ENCODE measurements around the gene AGPAT1.
"Not testable (repeated sequence)": the region's sequence is repeated elsewhere in the genome, so short reads cannot be mapped to it uniquely, and the experiment has no call there.

The AGPAT1 gene

GRCh38 chr6:32198866-32199265, 23.0 kb upstream of the AGPAT1 start:
- H3K4me3 ChIP-seq (ENCODE audit: low read depth in 1 of 2, low read length in 2 of 2) = no peak overlapping the region
- H3K36me3 ChIP-seq (ENCODE audit: control insufficient read depth in 1 of 2, insufficient read depth in 2 of 2, low read length in 2 of 2) = no peaks in the 10 kb centered on the region
- no peaks in the 10 kb centered on the region for H3K9me3 ChIP-seq (ENCODE audit: control insufficient read depth in 1 of 2, low read length in 2 of 2)
- H3K4me1 ChIP-seq (ENCODE audit: control insufficient read depth in 1 of 2, insufficient read depth in 2 of 2, low read length in 2 of 2) = peaks cover 18 to 25% of the 10 kb centered on the region in 2 donors
- H3K9ac ChIP-seq (ENCODE audit: low read depth in 1 of 2, low read length in 2 of 2) = no peak overlapping the region
- no peaks in the 10 kb centered on the region for H3K27me3 ChIP-seq (ENCODE audit: control insufficient read depth in 1 of 2, insufficient read depth in 2 of 2, low read length in 2 of 2)
- no peak overlapping the region for H3K27ac ChIP-seq (ENCODE audit: low read depth, low read length)

GRCh38 chr6:32198345-32198696, 22.4 kb upstream of the AGPAT1 start:
- Histone ChIP-seq H3K36me3 (ENCODE audit: control insufficient read depth in 1 of 2, insufficient read depth in 2 of 2, low read length in 2 of 2) (no peaks in the 10 kb centered on the region), H3K9ac (ENCODE audit: low read depth in 1 of 2, low read length in 2 of 2) (no peak overlapping the region), H3K27me3 (ENCODE audit: control insufficient read depth in 1 of 2, insufficient read depth in 2 of 2, low read length in 2 of 2) (no peaks in the 10 kb centered on the region), H3K4me3 (ENCODE audit: low read depth in 1 of 2, low read length in 2 of 2) (no peak overlapping the region), H3K27ac (ENCODE audit: low read depth, low read length) (no peak overlapping the region), H3K9me3 (ENCODE audit: control insufficient read depth in 1 of 2, low read length in 2 of 2) (no peaks in the 10 kb centered on the region), H3K4me1 (ENCODE audit: control insufficient read depth in 1 of 2, insufficient read depth in 2 of 2, low read length in 2 of 2) (peaks cover 22 to 25% of the 10 kb centered on the region in 2 donors)

GRCh38 chr6:32196682-32197616, 21.1 kb upstream of the AGPAT1 start:
- peak overlapping the region; percentile 99 for H3K27ac ChIP-seq (ENCODE audit: low read depth, low read length)
- no peaks in the 10 kb centered on the region for H3K36me3 ChIP-seq (ENCODE audit: control insufficient read depth in 1 of 2, insufficient read depth in 2 of 2, low read length in 2 of 2)
- no peaks in the 10 kb centered on the region for H3K9me3 ChIP-seq (ENCODE audit: control insufficient read depth in 1 of 2, low read length in 2 of 2)
- peaks cover 25 to 33% of the 10 kb centered on the region in 2 donors for H3K4me1 ChIP-seq (ENCODE audit: control insufficient read depth in 1 of 2, insufficient read depth in 2 of 2, low read length in 2 of 2)
- H3K4me3 ChIP-seq (ENCODE audit: low read depth in 1 of 2, low read length in 2 of 2) = peak overlapping the region; percentile 82 to 86
- H3K9ac ChIP-seq (ENCODE audit: low read depth in 1 of 2, low read length in 2 of 2) = peak overlapping the region; percentile 95 to 98
- H3K27me3 ChIP-seq (ENCODE audit: control insufficient read depth in 1 of 2, insufficient read depth in 2 of 2, low read length in 2 of 2) = no peaks in the 10 kb centered on the region

DNA sequence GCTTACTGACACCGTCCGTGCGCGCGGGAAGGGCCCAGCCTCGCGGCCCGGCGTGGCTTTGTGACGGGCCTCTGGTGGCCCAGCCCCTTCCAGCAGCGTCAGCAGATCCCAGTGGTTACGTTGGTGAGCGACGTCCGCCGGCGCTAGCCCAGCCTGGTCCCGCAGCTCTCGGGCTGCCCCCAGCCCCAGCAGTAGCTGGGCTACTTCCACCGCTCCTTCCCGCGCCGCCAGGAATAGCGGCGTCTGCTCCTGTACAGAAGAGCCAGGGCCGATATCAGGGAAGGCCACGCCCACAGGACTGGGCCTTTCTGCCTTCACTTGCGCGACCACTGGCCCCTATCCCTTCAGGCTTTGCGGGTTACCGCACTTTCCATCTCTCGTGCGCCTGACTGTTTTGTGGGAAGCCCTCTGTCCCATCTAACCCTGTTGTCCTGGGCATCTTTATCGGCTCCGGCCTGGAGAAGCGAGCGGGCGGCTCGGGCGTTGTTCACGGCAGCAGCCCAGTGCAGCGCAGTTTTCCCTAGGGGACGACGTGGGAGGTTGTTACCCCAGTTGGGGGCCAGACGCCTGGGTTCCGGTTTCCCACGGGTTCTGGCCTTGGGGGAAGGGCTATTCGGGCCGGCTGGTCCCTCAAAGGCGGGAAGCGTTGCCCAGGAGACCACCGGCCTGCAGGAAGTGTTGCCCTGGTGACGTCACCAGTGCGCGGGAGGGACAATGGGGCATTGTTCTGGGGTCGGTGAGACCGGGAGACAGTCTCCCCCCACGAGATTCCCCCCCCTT, 20.2 kb upstream of the AGPAT1 start:
- H3K27ac ChIP-seq (ENCODE audit: low read depth, low read length) = peak overlapping the region; percentile 99
- H3K36me3 ChIP-seq (ENCODE audit: control insufficient read depth in 1 of 2, insufficient read depth in 2 of 2, low read length in 2 of 2) = no peaks in the 10 kb centered on the region
- H3K27me3 ChIP-seq (ENCODE audit: control insufficient read depth in 1 of 2, insufficient read depth in 2 of 2, low read length in 2 of 2) = no peaks in the 10 kb centered on the region
- H3K9ac ChIP-seq (ENCODE audit: low read depth in 1 of 2, low read length in 2 of 2) = peak overlapping the region; percentile 95 to 98
- peak overlapping the region; percentile 82 to 86 for H3K4me3 ChIP-seq (ENCODE audit: low read depth in 1 of 2, low read length in 2 of 2)
- H3K4me1 ChIP-seq (ENCODE audit: control insufficient read depth in 1 of 2, insufficient read depth in 2 of 2, low read length in 2 of 2) = peaks cover 31 to 42% of the 10 kb centered on the region in 2 donors
- no peaks in the 10 kb centered on the region for H3K9me3 ChIP-seq (ENCODE audit: control insufficient read depth in 1 of 2, low read length in 2 of 2)

DNA sequence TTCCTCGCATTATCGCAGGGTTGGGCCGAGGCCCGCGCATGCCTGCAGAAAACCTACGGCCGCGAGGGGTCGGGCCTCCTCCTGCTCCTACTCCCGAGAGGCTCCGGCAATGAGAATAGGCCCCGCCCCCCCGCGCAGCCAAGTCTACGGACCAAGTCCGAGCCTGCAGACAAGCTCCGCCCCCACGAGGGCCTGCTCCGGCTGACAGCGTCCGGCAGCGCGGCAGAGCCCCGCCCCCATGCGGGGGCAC, 19.7 kb upstream of the AGPAT1 start:
- no peaks in the 10 kb centered on the region for H3K9me3 ChIP-seq (ENCODE audit: control insufficient read depth in 1 of 2, low read length in 2 of 2)
- peaks cover 36 to 46% of the 10 kb centered on the region in 2 donors for H3K4me1 ChIP-seq (ENCODE audit: control insufficient read depth in 1 of 2, insufficient read depth in 2 of 2, low read length in 2 of 2)
- no peaks in the 10 kb centered on the region for H3K27me3 ChIP-seq (ENCODE audit: control insufficient read depth in 1 of 2, insufficient read depth in 2 of 2, low read length in 2 of 2)
- peak overlapping the region; percentile 99 for H3K27ac ChIP-seq (ENCODE audit: low read depth, low read length)
- peak overlapping the region; percentile 63 to 86 for H3K4me3 ChIP-seq (ENCODE audit: low read depth in 1 of 2, low read length in 2 of 2)
- peak overlapping the region in 1 of 2 donors; percentile 98 for H3K9ac ChIP-seq (ENCODE audit: low read depth in 1 of 2, low read length in 2 of 2)
- H3K36me3 ChIP-seq (ENCODE audit: control insufficient read depth in 1 of 2, insufficient read depth in 2 of 2, low read length in 2 of 2) = no peaks in the 10 kb centered on the region

GRCh38 chr6:32194825-32195651, 19.2 kb upstream of the AGPAT1 start:
- no peaks in the 10 kb centered on the region for H3K27me3 ChIP-seq (ENCODE audit: control insufficient read depth in 1 of 2, insufficient read depth in 2 of 2, low read length in 2 of 2)
- H3K9me3 ChIP-seq (ENCODE audit: control insufficient read depth in 1 of 2, low read length in 2 of 2) = no peaks in the 10 kb centered on the region
- peak overlapping the region; percentile 50 to 63 for H3K4me3 ChIP-seq (ENCODE audit: low read depth in 1 of 2, low read length in 2 of 2)
- H3K4me1 ChIP-seq (ENCODE audit: control insufficient read depth in 1 of 2, insufficient read depth in 2 of 2, low read length in 2 of 2) = peaks cover 41 to 46% of the 10 kb centered on the region in 2 donors
- H3K27ac ChIP-seq (ENCODE audit: low read depth, low read length) = peak overlapping the region; percentile 78
- H3K36me3 ChIP-seq (ENCODE audit: control insufficient read depth in 1 of 2, insufficient read depth in 2 of 2, low read length in 2 of 2) = no peaks in the 10 kb centered on the region
- peak overlapping the region; percentile 50 to 71 for H3K9ac ChIP-seq (ENCODE audit: low read depth in 1 of 2, low read length in 2 of 2)

- no peaks in the 10 kb centered on the region for H3K27me3 ChIP-seq (ENCODE audit: control insufficient read depth in 1 of 2, insufficient read depth in 2 of 2, low read length in 2 of 2)
- H3K9ac ChIP-seq (ENCODE audit: low read depth in 1 of 2, low read length in 2 of 2) = peak overlapping the region in 1 of 2 donors; percentile 71
- no peaks in the 10 kb centered on the region for H3K36me3 ChIP-seq (ENCODE audit: control insufficient read depth in 1 of 2, insufficient read depth in 2 of 2, low read length in 2 of 2)
- H3K27ac ChIP-seq (ENCODE audit: low read depth, low read length) = peak overlapping the region; percentile 78
- H3K4me3 ChIP-seq (ENCODE audit: low read depth in 1 of 2, low read length in 2 of 2) = no peak overlapping the region
- peaks cover 41 to 46% of the 10 kb centered on the region in 2 donors for H3K4me1 ChIP-seq (ENCODE audit: control insufficient read depth in 1 of 2, insufficient read depth in 2 of 2, low read length in 2 of 2)
- no peaks in the 10 kb centered on the region for H3K9me3 ChIP-seq (ENCODE audit: control insufficient read depth in 1 of 2, low read length in 2 of 2)
These were observed 18.5 kb upstream of the AGPAT1 start for GRCh38 chr6:32194388-32194787.

- peak overlapping the region; percentile 94 for H3K27ac ChIP-seq (ENCODE audit: low read depth, low read length)
- peaks cover 54 to 58% of the 10 kb centered on the region in 2 donors for H3K4me1 ChIP-seq (ENCODE audit: control insufficient read depth in 1 of 2, insufficient read depth in 2 of 2, low read length in 2 of 2)
- not testable (repeated sequence) for H3K27me3 ChIP-seq (ENCODE audit: control insufficient read depth in 1 of 2, insufficient read depth in 2 of 2, low read length in 2 of 2); H3K9me3 ChIP-seq (ENCODE audit: control insufficient read depth in 1 of 2, low read length in 2 of 2); H3K36me3 ChIP-seq (ENCODE audit: control insufficient read depth in 1 of 2, insufficient read depth in 2 of 2, low read length in 2 of 2)
- H3K4me3 ChIP-seq (ENCODE audit: low read depth in 1 of 2, low read length in 2 of 2) = peak overlapping the region; percentile 66 to 67
- peak overlapping the region; percentile 69 to 85 for H3K9ac ChIP-seq (ENCODE audit: low read depth in 1 of 2, low read length in 2 of 2)
These were observed 17.2 kb upstream of the AGPAT1 start for GRCh38 chr6:32193096-32193495.

GRCh38 chr6:32192608-32193039, 16.7 kb upstream of the AGPAT1 start, which contains the start of gene GPSM3:
GPSM3 (minus strand) TSS chr6:32192643; CDS start chr6:32192513, 130 bp downstream.
- peak within 1 kb of the TSS; percentile 67 to 75 for H3K4me3 ChIP-seq (ENCODE audit: low read depth in 1 of 2, low read length in 2 of 2)
- H3K4me1 ChIP-seq (ENCODE audit: control insufficient read depth in 1 of 2, insufficient read depth in 2 of 2, low read length in 2 of 2) = peaks cover 58 to 62% of the 10 kb centered on the region in 2 donors
- H3K27me3 ChIP-seq (ENCODE audit: control insufficient read depth in 1 of 2, insufficient read depth in 2 of 2, low read length in 2 of 2) = no peaks in the 10 kb centered on the region
- peak within 1 kb of the TSS; percentile 85 to 86 for H3K9ac ChIP-seq (ENCODE audit: low read depth in 1 of 2, low read length in 2 of 2)
- no peaks in the 10 kb centered on the region for H3K9me3 ChIP-seq (ENCODE audit: control insufficient read depth in 1 of 2, low read length in 2 of 2)
- peaks cover 0 to 4% of the 10 kb centered on the region in 2 donors for H3K36me3 ChIP-seq (ENCODE audit: control insufficient read depth in 1 of 2, insufficient read depth in 2 of 2, low read length in 2 of 2)
- H3K27ac ChIP-seq (ENCODE audit: low read depth, low read length) = peak within 1 kb of the TSS; percentile 94
